Mucosa of stomach (tissue), 1 donor: Measurements from ENCODE around the gene SLC16A12.

Source experiments
- H3K27me3 ChIP-seq: one replicate; pipeline ENCODE4 v1.7.0; 2013; ENCODE audit warnings: mild to moderate bottlenecking, low read length; ENCODE audit not compliant: control insufficient read depth, insufficient read depth
- H3K36me3 ChIP-seq: one replicate; pipeline ENCODE4 v1.7.0; 2013; ENCODE audit warnings: low read length; ENCODE audit not compliant: control insufficient read depth, insufficient read depth
- H3K4me1 ChIP-seq: one replicate; pipeline ENCODE4 v1.7.0; 2013; ENCODE audit warnings: mild to moderate bottlenecking, low read length; ENCODE audit not compliant: control insufficient read depth, insufficient read depth
- H3K4me3 ChIP-seq: one replicate; pipeline ENCODE4 v1.7.0; 2013; ENCODE audit warnings: low read length
- H3K9ac ChIP-seq: one replicate; pipeline ENCODE4 v1.7.0; 2013; ENCODE audit warnings: mild to moderate bottlenecking, low read length, moderate library complexity
- H3K9me3 ChIP-seq: one replicate; pipeline ENCODE4 v1.7.0; 2013; ENCODE audit warnings: mild to moderate bottlenecking, low read length, moderate library complexity; ENCODE audit not compliant: control insufficient read depth
- donor health status: Pancreatic carcinoma.

The SLC16A12 gene

GRCh38 chr10:89521368-89521767 lies 14.0 kb downstream of the SLC16A12 start:
- Histone ChIP-seq H3K9ac (no peak overlapping the region), H3K36me3 (no peaks in the 10 kb centered on the region), H3K4me1 (peaks cover 7% of the 10 kb centered on the region), H3K27me3 (no peaks in the 10 kb centered on the region), H3K9me3 (no peaks in the 10 kb centered on the region), H3K4me3 (no peak overlapping the region)

GRCh38 chr10:89520706-89521105 lies 14.7 kb downstream of the SLC16A12 start:
- Histone ChIP-seq H3K36me3 (no peaks in the 10 kb centered on the region), H3K4me1 (peaks cover 2% of the 10 kb centered on the region), H3K9me3 (no peaks in the 10 kb centered on the region), H3K9ac (no peak overlapping the region), H3K27me3 (no peaks in the 10 kb centered on the region), H3K4me3 (no peak overlapping the region)

GRCh38 chr10:89518876-89519842 lies 16.2 kb downstream of the SLC16A12 start:
- no peaks in the 10 kb centered on the region for H3K9me3 ChIP-seq
- H3K9ac ChIP-seq, result no peak overlapping the region
- H3K36me3 ChIP-seq, result no peaks in the 10 kb centered on the region
- no peak overlapping the region for H3K4me3 ChIP-seq
- H3K27me3 ChIP-seq, result no peaks in the 10 kb centered on the region
- no peaks in the 10 kb centered on the region for H3K4me1 ChIP-seq

GRCh38 chr10:89518108-89518507 lies 17.3 kb downstream of the SLC16A12 start:
- H3K4me3 ChIP-seq, result no peak overlapping the region
- H3K9ac ChIP-seq, result no peak overlapping the region
- no peaks in the 10 kb centered on the region for H3K9me3 ChIP-seq
- no peaks in the 10 kb centered on the region for H3K36me3 ChIP-seq
- no peaks in the 10 kb centered on the region for H3K4me1 ChIP-seq
- no peaks in the 10 kb centered on the region for H3K27me3 ChIP-seq

- H3K9me3 ChIP-seq, result no peaks in the 10 kb centered on the region
- H3K36me3 ChIP-seq, result no peaks in the 10 kb centered on the region
- no peak overlapping the region for H3K4me3 ChIP-seq
- no peaks in the 10 kb centered on the region for H3K27me3 ChIP-seq
- H3K4me1 ChIP-seq, result no peaks in the 10 kb centered on the region
- H3K9ac ChIP-seq, result no peak overlapping the region
Observed at GRCh38 chr10:89516149-89516832, 19.1 kb downstream of the SLC16A12 start.

- Histone ChIP-seq H3K4me1 (no peaks in the 10 kb centered on the region), H3K4me3 (no peak overlapping the region), H3K9ac (no peak overlapping the region), H3K36me3 (no peaks in the 10 kb centered on the region), H3K9me3 (no peaks in the 10 kb centered on the region), H3K27me3 (no peaks in the 10 kb centered on the region)
Observed at GRCh38 chr10:89515031-89515841, 20.2 kb downstream of the SLC16A12 start.

- H3K4me1 ChIP-seq, result no peaks in the 10 kb centered on the region
- H3K27me3 ChIP-seq, result no peaks in the 10 kb centered on the region
- no peak overlapping the region for H3K9ac ChIP-seq
- no peak overlapping the region for H3K4me3 ChIP-seq
- no peaks in the 10 kb centered on the region for H3K36me3 ChIP-seq
- H3K9me3 ChIP-seq, result no peaks in the 10 kb centered on the region
Observed at GRCh38 chr10:89513206-89513605, 22.2 kb downstream of the SLC16A12 start.

GRCh38 chr10:89505640-89506275 lies 29.6 kb downstream of the SLC16A12 start:
- Histone ChIP-seq H3K27me3 (no peaks in the 10 kb centered on the region), H3K9ac (no peak overlapping the region), H3K36me3 (no peaks in the 10 kb centered on the region), H3K9me3 (no peaks in the 10 kb centered on the region), H3K4me3 (no peak overlapping the region), H3K4me1 (no peaks in the 10 kb centered on the region)

- no peaks in the 10 kb centered on the region for H3K9me3 ChIP-seq
- no peaks in the 10 kb centered on the region for H3K27me3 ChIP-seq
- no peaks in the 10 kb centered on the region for H3K36me3 ChIP-seq
- no peaks in the 10 kb centered on the region for H3K4me1 ChIP-seq
- H3K4me3 ChIP-seq, result no peak overlapping the region
- no peak overlapping the region for H3K9ac ChIP-seq
Observed at GRCh38 chr10:89504691-89505090, 30.7 kb downstream of the SLC16A12 start.

GRCh38 chr10:89503652-89504370 lies 31.6 kb downstream of the SLC16A12 start:
- no peak overlapping the region for H3K9ac ChIP-seq
- H3K36me3 ChIP-seq, result no peaks in the 10 kb centered on the region
- no peak overlapping the region for H3K4me3 ChIP-seq
- H3K9me3 ChIP-seq, result no peaks in the 10 kb centered on the region
- H3K27me3 ChIP-seq, result no peaks in the 10 kb centered on the region
- H3K4me1 ChIP-seq, result no peaks in the 10 kb centered on the region

- Histone ChIP-seq H3K9ac (no peak overlapping the region), H3K9me3 (no peaks in the 10 kb centered on the region), H3K27me3 (no peaks in the 10 kb centered on the region), H3K4me1 (no peaks in the 10 kb centered on the region), H3K4me3 (no peak overlapping the region), H3K36me3 (no peaks in the 10 kb centered on the region)
Observed at GRCh38 chr10:89503151-89503550, 32.2 kb downstream of the SLC16A12 start.
